ENCODE results near the gene GLYATL1B.
A peak's percentile ranks its signal among the peaks of the same experiment; 100 is the strongest.
"Not testable (repeated sequence)": the region's sequence is repeated elsewhere in the genome, so short reads cannot be mapped to it uniquely, and the experiment has no call there.

Gene GLYATL1B

GRCh38 chr11:59086007-59086406 lies at the start of gene GLYATL1B:
GLYATL1B (plus strand) TSS chr11:59086307; CDS start chr11:59086307, 0 bp downstream.
- not testable (repeated sequence) for DNase-seq

GRCh38 chr11:59036542-59036941 lies 49.6 kb upstream of the GLYATL1B start:
- DNase-seq: not testable (repeated sequence)

GRCh38 chr11:59037434-59037833 lies 48.7 kb upstream of the GLYATL1B start:
- not testable (repeated sequence) for DNase-seq

- DNase-seq: no peak
These were observed 45.5 kb upstream of the GLYATL1B start for GRCh38 chr11:59040607-59041006.

GRCh38 chr11:59051383-59051782 lies 34.7 kb upstream of the GLYATL1B start:
- DNase-seq: not testable (repeated sequence)

- DNase-seq: not testable (repeated sequence)
These were observed 33.8 kb upstream of the GLYATL1B start for GRCh38 chr11:59052355-59052754.

- peak; percentile 42 for DNase-seq
These were observed 32.7 kb upstream of the GLYATL1B start for GRCh38 chr11:59053387-59053786.

GRCh38 chr11:59058120-59059033 lies 27.7 kb upstream of the GLYATL1B start:
- peak; percentile 95 for DNase-seq

- not testable (repeated sequence) for DNase-seq
These were observed 26.0 kb upstream of the GLYATL1B start for GRCh38 chr11:59060096-59060495.

- DNase-seq: peak; percentile 52
These were observed 23.2 kb upstream of the GLYATL1B start for GRCh38 chr11:59062602-59063529.

- not testable (repeated sequence) for DNase-seq
These were observed 21.9 kb upstream of the GLYATL1B start for GRCh38 chr11:59063996-59064727.

- DNase-seq: no peak
These were observed 17.0 kb upstream of the GLYATL1B start for GRCh38 chr11:59069087-59069486.

- no peak for DNase-seq
These were observed 9.1 kb upstream of the GLYATL1B start for GRCh38 chr11:59076876-59077571.

GRCh38 chr11:59078435-59078834 lies 7.7 kb upstream of the GLYATL1B start:
- no peak for DNase-seq

GRCh38 chr11:59079086-59079485 lies 7.0 kb upstream of the GLYATL1B start:
- DNase-seq: no peak

GRCh38 chr11:59080421-59080820 lies 5.7 kb upstream of the GLYATL1B start:
- DNase-seq: not testable (repeated sequence)

- not testable (repeated sequence) for DNase-seq
These were observed 4.6 kb upstream of the GLYATL1B start for GRCh38 chr11:59081430-59082020.

GRCh38 chr11:59088162-59088561 lies 2.1 kb downstream of the GLYATL1B start:
- DNase-seq: no peak

- DNase-seq: not testable (repeated sequence)
These were observed 7.5 kb downstream of the GLYATL1B start for GRCh38 chr11:59093576-59093975.

GRCh38 chr11:59095225-59095624 lies 9.1 kb downstream of the GLYATL1B start:
- DNase-seq: not testable (repeated sequence)

- not testable (repeated sequence) for DNase-seq
These were observed 10.0 kb downstream of the GLYATL1B start for GRCh38 chr11:59095972-59096575.
